GM12892 (cell line): Measurements from ENCODE around the gene NPIPB9. TPM values are rescaled to one million over a fixed set of nuclear protein-coding genes. Genes with fewer than 3 reads are reported as not detected.
A peak's percentile ranks its signal among the peaks of the same experiment; 100 is the strongest.
"Not testable (repeated sequence)": the region's sequence is repeated elsewhere in the genome, so short reads cannot be mapped to it uniquely, and the experiment has no call there.

Experiments used
- DNase-seq: peaks from one replicate; pipeline ENCODE4 v3.0.0; 2011; ENCODE audit not compliant: insufficient read length
- FAIRE-seq: peaks from 2 replicates; lab custom pipeline; 2011; peaks lifted over from hg19 to GRCh38; lab: Jason Lieb, UNC
- polyA plus RNA-seq: library from polyadenylated mRNA; unstranded; fragments of >200 nt; gene quantifications from one replicate; pipeline ENCODE4 v1.2.1, GENCODE V29; 2012; ENCODE audit warnings: missing spikeins, inconsistent platforms; ENCODE audit not compliant: missing spikeins

Gene NPIPB9
- polyA plus RNA-seq = 3.4 TPM

DNA sequence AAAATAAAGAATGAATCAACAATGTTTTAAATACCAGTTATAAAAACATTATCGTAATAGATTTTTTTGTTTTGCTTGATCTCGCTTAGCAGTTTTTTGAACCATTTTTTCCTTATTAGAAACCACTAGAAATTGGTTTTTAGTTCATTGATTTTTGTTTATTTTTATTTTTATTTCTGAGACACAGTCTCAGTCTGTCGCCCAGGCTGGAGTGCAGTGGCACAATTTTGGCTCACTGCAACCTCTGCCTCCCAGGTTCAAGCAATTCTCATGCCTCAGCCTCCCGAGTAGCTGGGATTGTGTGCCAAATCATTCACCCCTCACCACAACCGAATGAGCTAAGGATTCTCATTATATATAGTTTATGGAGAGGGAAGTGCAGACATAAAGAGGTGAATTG is at the start of gene NPIPB9:
Gene NPIPB9 (plus strand): TSS at position 301 of the 400 bp plus-strand sequence.
- DNase-seq, FAIRE-seq: not testable (repeated sequence)

DNA sequence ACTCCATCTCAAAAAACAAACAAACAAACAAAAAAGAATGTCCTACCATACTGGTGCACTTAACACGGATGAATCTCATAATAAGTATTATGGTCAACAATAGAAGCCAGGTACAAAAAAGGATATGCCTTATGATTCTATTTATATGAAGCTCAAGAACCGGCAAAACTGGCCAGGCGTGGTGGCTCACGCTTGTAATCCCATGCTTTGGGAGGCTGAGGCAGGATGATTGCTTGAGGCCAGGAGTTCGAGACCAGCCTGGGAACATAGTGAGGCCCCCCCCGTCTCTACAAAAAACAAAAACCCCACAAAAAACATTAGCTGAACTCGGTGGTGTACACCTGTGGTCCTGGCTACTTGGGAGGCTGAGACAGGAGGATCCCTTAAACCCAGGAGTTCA is 47.3 kb upstream of the NPIPB9 start:
- not testable (repeated sequence) for DNase-seq, FAIRE-seq

DNA sequence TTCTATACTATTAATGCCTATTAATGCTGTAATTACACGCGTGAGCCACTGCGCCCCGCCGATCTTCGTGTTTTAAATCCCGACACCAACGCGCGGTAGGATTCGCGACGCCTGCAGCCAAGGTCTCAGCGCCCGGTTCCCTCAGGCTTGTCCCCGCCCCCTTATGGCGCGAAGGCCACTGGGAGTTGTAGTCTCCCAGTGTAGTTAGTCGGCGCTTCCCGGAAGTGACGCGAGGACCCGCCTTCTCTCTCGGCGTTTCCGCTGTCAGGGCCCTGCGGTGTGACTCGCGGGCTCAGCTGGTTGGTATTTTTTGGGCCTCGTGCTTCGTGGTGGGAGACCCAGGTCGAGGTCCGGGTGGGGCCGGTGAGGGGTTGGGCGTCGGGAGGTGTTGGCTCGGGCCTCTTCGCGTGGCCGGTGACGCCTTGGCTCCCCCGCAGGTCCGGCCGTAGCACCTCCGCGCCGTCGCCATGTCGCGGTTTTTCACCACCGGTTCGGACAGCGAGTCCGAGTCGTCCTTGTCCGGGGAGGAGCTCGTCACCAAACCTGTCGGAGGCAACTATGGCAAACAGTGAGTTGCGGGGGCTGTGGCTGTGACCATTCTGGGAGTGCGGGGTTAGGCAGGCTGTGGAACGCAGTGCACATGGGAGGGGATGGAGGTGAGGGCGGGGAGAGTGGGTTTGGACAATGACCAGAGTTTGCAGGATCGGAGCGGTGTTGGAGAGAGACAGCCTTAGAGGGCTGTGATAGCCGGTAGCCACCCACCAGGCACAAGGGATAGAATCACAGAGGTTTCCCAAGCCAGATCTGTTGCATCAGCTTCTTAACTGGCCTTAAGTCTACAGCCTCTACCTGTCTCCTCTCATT is 40.1 kb upstream of the NPIPB9 start, which contains the start of gene EIF3C:
Gene EIF3C (plus strand): TSS at position 245 of the 864 bp plus-strand sequence. CDS start 223 bp downstream, at position 468.
- FAIRE-seq = peak; percentile 96
- DNase-seq = not testable (repeated sequence)

DNA sequence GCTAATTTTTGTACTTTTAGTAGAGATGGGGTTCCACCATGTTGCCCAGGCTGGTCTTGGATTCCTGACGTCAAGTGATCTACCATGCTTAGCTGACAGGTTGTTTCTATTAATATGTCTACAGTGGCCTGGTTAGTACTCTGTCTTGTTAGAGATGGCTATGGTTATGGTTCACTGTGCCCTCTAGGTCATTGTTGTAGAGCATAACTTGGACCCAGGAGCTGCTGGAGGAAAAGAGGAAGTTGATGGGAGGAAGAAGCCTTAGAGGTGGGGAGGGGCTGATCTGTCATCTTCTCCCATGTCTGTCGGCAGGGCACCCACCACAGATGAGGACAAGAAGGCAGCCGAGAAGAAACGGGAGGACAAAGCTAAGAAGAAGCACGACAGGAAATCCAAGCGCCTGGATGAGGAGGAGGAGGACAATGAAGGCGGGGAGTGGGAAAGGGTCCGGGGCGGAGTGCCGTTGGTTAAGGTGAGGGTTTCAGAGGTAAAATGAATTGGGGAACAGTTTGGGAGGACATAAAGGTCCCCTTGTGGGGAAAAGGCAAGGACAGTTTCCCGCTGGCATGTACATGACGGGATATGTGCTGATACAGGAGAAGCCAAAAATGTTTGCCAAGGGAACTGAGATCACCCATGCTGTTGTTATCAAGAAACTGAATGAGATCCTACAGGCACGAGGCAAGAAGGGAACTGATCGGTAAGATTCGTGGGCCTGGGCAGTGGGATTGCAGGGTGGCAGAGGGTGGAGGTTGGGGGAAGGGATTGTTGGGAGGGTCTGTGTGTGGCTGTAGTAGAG is 28.5 kb upstream of the NPIPB9 start:
- not testable (repeated sequence) for DNase-seq, FAIRE-seq

DNA sequence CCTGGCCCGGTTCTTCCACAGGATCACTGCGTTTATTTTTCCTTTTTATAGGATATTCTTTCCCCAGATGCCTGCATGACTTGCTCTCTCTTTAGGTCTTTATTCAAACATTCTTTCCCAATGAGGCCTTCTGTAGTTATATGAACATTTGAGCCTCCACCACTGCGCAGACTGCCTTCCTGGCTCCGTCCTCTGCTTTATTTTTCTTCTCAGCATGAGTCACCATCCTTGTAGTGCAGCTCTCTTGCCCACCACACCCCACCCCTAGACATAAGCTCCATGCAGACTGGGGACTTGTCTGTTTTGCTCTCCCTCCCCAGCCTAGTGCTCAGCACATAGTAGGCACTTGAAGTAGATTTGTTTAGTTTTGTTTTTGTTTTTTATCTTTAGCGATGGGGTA is 20.3 kb upstream of the NPIPB9 start:
- FAIRE-seq, DNase-seq: not testable (repeated sequence)

DNA sequence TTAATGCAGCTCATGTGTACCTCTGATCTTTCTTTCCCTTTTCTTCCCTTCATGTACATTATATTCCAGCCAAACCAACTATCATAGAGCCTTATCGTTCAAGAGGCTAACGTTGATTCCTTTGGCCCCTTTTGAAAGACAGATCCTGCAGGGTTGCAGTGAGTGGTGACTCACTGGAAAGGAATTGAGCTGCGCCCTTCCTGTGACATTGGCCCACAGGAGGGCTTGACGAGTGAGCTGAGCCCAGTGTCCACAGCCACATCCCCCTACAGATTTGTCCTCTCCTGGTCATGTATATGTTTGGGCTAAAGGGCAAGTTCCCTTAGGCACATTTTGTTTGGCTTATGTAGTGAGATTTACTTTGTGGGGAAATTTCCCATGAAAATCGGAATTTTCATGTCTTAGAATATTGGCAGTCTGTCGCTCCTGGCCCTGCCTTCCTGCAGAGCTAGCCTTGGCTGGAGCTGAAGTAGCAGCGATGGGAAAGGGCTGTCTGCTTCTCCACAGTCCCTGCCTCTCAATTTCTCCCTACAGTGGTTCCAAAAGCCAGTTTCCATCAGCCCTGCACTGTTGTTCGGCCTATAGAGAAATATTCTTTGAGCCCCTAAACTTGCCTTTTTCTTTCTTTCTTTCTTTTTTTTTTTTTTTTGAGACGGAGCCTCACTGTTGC is 19.0 kb upstream of the NPIPB9 start:
- not testable (repeated sequence) for FAIRE-seq

DNA sequence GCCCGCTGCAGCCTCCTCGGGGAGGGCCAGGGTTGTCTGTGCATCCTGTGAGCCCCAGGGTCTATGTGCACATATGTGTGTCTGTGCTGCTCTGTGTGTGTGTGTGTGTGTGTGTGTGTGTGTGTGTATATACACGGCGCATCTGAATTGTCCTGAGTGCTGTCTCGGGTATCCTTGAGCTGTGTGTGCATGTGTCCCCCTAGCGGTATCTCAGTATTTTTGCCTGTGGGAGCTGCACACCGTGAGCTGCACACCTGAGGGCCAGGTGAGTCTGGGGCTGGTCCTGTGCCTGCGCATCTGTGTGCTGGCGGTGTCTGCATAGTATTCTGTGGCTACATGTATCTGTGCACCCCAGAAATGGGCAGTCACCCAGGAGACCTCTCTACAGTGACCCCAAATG is 11.8 kb upstream of the NPIPB9 start:
- FAIRE-seq, DNase-seq: not testable (repeated sequence)

More for the DNA sequence above, 19.0 kb upstream of the NPIPB9 start:
- DNase-seq = not testable (repeated sequence)

DNA sequence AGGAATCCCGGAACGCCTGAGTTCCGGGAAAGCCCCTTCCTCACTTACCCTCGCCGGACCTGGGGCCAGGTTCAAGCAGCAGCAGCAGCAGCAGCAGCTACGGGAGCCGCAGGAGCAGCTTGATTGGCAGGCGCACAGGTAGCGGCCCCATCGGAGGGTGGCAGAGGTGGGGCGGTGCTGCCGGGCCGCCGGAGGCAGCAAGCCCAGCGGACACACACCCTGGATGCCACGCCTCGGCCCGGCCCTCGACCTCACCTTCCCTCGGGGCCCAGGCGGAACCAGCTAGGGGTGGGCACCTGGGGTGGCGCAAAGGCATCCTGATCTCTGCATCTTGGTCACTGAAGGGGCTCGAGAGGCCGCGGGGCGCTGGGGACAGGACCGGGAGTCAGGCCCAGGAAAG is 11.0 kb upstream of the NPIPB9 start:
- not testable (repeated sequence) for FAIRE-seq

DNA sequence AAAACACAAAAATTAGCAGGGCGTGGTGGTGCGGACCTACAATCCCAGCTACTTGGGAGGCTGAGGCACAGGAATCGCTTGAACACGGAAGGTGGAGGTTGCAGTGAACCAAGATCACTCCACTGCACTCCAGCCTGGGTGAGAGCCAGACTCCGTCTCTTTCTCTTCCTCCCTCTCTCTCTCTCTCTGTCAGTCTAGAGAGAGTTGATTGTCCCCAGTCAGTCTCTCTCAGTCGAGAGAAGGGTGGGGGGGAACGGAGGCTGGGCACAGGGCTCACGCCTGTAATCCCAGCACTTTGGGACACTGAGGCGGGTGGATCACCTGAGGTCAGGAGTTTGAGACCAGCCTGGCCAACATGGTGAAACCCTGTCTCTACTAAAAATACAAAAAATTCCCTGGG is 10.3 kb upstream of the NPIPB9 start:
- not testable (repeated sequence) for FAIRE-seq, DNase-seq

More for the DNA sequence above, 11.0 kb upstream of the NPIPB9 start:
- DNase-seq = not testable (repeated sequence)

DNA sequence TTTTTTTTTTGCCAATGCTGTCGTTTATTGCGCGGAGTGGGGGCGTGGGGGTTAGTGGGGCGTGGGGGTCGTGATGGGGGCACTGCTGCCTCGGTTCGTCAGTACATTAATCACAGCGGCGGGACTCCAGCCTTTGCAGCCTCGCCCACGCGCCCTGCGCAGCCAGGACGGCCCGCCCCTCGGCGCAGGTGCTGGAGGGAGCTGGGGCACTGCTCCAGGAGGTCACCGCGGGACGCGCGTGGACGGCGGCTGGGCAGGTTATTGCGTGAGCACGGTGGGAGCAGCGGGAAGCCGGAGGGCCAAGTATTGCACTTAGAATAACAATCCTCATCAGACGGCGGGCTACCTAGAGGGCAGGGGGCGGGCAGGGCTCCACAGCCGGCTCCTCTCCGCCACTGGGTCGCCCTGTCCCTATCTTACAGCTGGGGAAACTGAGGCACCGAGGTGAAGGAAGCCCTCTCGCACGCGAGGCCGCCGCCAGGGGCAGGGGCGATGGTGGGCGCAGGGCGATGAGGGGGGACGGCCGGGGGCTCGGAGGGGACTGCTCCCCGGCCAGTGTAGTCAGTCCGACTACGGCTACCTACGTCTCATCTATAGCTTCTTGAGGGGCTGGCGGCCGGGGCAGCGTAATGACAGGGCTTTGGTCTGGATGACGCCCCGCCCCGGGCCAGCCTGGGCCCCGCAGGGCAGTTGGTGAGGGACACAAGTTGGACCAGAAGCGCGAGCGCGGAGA is 4.8 kb upstream of the NPIPB9 start:
- not testable (repeated sequence) for DNase-seq, FAIRE-seq

DNA sequence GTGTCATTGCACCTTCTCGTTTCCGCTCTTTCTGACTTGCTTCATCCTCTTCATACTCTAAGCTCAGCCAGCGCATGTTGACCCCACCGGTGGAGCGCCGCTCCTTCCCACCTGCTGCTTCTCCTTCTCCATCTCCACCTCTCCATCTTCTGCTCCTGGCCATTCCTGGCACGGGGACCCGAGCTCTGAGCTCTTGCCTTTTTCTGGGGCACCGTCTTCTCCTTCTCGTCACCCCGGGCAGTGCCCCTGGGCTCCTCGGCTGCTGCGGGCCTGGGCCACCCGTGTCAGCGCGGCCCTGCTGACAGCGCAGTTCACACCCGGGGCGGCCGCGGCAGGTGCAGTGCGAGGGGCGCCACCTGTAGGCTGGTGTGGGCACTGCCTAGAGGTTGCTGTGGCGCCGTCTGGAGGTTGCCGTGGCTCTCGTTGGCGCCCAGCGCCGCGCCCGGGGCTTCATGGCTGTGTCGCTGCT is 1.6 kb upstream of the NPIPB9 start:
- peak; percentile 95 for FAIRE-seq
- not testable (repeated sequence) for DNase-seq

DNA sequence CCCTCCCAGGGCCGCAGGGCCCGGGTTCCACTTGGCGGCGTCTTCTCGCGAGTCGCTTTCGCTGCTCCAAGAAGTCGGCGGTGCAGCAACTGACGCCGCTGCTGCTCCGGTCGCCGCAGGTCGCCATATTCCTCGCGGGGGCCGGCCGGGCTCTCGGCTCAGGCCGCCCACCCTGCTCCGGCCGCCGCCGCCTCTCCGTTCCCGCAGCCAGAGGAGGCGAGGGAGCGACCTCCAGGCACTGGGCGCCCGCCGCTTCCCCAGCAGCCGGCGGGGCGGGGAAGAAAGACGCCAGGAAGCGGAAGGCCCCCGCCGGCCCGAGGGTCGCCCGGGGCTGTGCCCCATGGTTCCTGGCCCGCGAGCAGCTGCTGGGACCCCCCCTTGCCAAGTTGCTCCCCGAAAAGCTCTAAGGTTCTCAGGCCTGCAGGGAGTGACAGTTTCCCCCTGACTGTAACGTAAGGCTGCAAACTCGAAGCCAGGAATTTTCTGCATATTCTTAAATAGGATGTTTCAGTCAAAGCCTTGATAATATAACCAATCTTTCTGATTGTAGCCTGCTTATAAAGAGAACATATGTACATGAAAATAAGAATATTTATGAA is 1.0 kb upstream of the NPIPB9 start:
- not testable (repeated sequence) for FAIRE-seq, DNase-seq

DNA sequence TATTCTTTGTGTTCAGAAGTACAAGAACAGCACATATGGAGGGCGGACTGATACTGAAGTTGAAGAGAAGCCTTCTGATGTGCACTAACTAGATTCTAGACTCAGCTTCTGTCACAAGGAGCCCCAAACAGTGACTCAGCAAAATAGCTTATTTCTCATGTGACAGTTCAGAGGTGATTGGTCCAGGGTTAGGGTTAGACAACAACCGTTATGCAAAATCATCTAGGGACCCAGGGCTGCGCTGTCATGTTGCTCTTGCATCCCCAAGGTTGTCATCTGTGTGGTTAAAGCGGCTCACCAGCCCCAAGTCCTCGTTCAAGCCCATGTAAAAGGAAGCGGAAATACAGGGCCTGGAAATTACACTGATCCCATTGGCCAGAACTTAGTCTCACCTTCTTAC is 30.1 kb downstream of the NPIPB9 start:
- not testable (repeated sequence) for FAIRE-seq

DNA sequence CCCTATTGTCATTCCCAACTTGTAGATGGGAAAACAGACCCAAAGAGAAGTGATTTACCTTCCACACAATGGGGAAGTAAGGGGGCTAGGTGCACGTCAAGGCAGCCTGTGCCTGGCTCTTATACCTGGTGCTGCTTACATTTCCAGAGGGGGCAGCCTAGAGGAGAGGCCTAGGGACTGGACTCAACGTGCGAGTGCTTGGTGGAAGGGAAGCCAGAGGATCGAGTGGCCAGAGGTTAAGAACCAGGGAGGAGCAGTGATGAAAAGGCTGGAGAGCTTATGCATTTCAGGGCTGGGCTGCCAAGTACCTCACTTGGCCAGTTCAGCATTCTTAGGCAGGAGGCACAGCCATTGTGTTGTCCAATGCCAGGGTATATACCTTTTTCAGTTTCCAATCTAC is 30.8 kb downstream of the NPIPB9 start:
- not testable (repeated sequence) for FAIRE-seq, DNase-seq

More for the DNA sequence above, 30.1 kb downstream of the NPIPB9 start:
- DNase-seq = not testable (repeated sequence)

DNA sequence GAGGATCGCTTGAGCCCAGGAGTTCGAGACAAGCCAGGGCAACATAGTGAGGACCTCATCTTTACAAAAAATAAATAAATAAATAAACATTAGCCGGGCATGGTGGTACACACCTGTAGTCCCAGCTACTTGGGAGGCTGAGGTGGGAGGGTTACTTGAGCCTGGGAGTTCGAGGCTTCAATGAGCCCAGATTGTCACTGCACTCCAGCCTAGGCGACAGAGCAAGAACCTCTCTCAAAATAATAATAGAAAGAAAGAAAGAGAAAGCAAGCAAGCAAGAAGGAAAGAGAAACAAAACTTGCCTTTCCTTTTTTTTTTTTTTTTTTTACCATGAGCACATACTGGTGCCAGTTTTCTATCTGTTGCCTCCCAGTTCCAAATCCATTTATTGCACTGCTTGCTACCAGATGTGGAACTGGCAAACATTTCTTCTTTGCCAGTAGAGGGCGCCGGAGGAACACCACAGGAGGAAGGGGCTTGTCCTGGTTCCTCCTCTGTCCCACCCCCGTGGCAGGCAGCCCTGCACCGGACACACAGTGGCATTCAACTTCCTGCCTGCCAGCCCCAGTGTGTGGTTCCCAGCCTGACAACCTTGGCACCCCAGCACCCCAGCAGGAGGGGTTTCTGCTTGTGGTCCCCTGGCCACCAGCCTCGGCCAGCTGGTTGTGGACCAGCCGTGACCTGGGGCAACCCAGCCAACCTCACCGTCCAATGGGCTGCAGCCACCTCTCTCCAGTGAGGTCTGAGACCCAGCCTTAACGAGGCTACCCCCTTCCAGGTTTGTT is 50.8 kb downstream of the NPIPB9 start:
- FAIRE-seq, DNase-seq: not testable (repeated sequence)

DNA sequence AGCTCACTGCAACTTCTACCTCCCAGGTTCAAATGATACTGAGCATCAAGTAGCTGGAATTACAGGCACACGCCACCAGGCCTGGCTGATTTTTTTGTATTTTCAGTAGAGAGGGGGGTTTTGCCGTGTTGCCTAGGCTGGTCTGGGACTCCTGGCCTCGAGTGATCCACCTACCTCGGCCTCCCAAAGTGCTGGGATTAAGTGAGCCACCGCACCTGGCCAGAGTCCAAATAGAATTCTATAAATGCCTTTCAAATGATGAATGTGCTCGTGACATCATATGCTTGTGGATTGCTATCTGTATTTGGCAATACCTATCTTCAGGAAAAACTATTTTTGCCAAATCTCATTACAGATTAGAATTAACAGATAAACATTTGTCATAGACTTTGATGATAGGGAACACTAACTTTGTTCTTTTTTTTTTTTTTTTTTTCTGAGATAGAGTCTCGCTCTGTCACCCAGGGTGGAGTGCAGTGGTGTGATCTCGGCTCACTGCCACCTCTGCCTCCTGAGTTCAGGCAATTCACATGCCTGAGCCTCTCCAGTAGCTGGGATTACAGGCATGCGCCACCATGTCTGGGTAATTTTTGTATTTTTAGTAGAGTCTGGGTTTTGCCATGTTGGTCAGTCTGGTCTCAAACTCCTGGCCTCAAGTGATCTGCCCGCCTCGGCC is 56.0 kb downstream of the NPIPB9 start:
- not testable (repeated sequence) for DNase-seq, FAIRE-seq
